ENCODE measurements around the gene TNPO1.

TNPO1 gene

GRCh38 chr5:72815580-72816283 lies 729 bp upstream of the TNPO1 start:
- H3K27me3 ChIP-seq, result no peaks in the 10 kb centered on the region
- peak overlapping the region; percentile 74 to 85 (median 78) for H3K4me3 ChIP-seq
- TF ChIP-seq Cebpa-rat (IDR thresholded peaks at IDR 0.05), result no peak
- H3K4me1 ChIP-seq, result peaks cover 14 to 39% (median 26%) of the 10 kb centered on the region in 10 experiments
- H3K4me2 ChIP-seq, result peak overlapping the region; percentile 75 to 97 (median 90)
- peak overlapping the region; percentile 92 to 98 (median 94) for H3K27ac ChIP-seq
- no peaks in the 10 kb centered on the region for H3K9me3 ChIP-seq (replicated peaks in 1 of 11)
- H4K20me1 ChIP-seq, result peaks cover 0 to 20% (median 8%) of the 10 kb centered on the region in 11 experiments; a peak in 7 of 22 replicates
- H3K36me3 ChIP-seq, result 0 out of 22 replicates have a peak, but pooled peaks cover 0 to 4% (median 0%) of the 10 kb centered on the region in 11 experiments
- peak overlapping the region; percentile 92 to 98 (median 95) for H3K9ac ChIP-seq

DNA sequence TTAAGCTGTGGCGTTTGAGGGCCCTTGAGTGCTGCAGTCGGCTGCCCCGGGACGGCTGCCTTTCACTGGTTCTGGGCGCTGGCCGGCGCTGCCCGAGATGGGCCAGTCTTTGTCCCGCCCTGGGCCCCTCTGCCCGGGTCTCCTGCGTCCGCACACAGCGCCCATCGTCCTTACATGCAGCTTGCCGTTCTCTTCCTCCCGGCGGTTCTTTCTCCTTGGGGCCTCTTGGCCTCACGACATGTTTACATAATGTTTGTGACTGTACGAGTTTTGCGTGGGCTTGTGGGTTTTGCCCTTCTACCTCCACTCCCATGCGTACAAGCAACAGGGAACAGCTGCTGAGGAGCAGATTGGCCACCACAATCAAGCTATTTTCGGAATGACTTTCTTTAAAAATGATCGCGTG lies 618 bp downstream of the TNPO1 start:
- Histone ChIP-seq H3K4me1 (peaks cover 18 to 46% (median 31%) of the 10 kb centered on the region in 10 experiments), H3K9me3 (replicated peaks in 1 of 11) (no peaks in the 10 kb centered on the region), H4K20me1 (peaks cover 0 to 20% (median 8%) of the 10 kb centered on the region in 11 experiments; a peak in 7 of 22 replicates), H3K9ac (peak overlapping the region; percentile 92 to 98 (median 95)), H3K27ac (peak overlapping the region; percentile 92 to 98 (median 94)), H3K36me3 (0 out of 22 replicates have a peak, but pooled peaks cover 0 to 4% (median 0%) of the 10 kb centered on the region in 11 experiments), H3K4me2 (peak overlapping the region; percentile 75 to 97 (median 90)), H3K4me3 (peak overlapping the region; percentile 74 to 85 (median 78)), H3K27me3 (no peaks in the 10 kb centered on the region)
- no peak for TF ChIP-seq Cebpa-rat (IDR thresholded peaks at IDR 0.05)

DNA sequence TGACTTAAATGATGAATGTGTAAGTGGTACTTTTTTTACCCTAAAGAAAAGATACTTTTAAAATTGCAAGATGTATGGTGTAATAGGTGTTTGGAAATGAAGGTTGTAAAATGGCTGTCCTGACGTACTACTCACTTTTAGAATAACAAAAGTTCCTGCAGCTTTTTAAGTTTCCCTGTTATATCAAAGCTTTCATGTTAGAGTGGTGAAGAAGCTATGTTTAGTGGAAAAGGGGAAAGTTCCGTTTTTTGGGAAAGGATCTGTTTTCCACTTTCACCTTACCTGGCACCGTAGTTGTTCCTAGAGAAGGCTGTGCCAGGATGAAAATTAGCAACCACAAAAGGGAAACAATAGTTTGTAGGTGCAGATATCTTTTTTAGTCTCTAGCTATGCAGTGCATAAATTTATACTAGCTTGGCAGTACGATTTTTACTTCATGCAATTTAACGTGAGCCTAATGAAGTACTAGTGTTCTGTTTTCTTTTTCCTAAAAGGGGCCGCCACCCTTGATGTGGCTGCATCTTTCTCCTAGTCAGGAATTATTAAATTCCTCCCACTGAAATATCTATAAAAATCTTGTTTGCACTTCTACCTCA lies 1.3 kb downstream of the TNPO1 start:
- no peaks in the 10 kb centered on the region for H3K9me3 ChIP-seq (replicated peaks in 1 of 11)
- peak overlapping the region; percentile 74 to 85 (median 78) for H3K4me3 ChIP-seq
- TF ChIP-seq Cebpa-rat (IDR thresholded peaks at IDR 0.05), result no peak
- H3K9ac ChIP-seq, result peak overlapping the region; percentile 92 to 98 (median 95)
- H3K4me2 ChIP-seq, result peak overlapping the region; percentile 75 to 97 (median 90)
- no peaks in the 10 kb centered on the region for H3K27me3 ChIP-seq
- H3K4me1 ChIP-seq, result peaks cover 25 to 46% (median 38%) of the 10 kb centered on the region in 10 experiments
- H3K36me3 ChIP-seq, result 0 out of 22 replicates have a peak, but pooled peaks cover 0 to 4% (median 0%) of the 10 kb centered on the region in 11 experiments
- peak overlapping the region in 10 of 11 experiments; percentile 92 to 98 (median 94); a peak in 20 of 22 replicates for H3K27ac ChIP-seq
- H4K20me1 ChIP-seq, result peaks cover 0 to 25% (median 8%) of the 10 kb centered on the region in 11 experiments; a peak in 8 of 22 replicates

DNA sequence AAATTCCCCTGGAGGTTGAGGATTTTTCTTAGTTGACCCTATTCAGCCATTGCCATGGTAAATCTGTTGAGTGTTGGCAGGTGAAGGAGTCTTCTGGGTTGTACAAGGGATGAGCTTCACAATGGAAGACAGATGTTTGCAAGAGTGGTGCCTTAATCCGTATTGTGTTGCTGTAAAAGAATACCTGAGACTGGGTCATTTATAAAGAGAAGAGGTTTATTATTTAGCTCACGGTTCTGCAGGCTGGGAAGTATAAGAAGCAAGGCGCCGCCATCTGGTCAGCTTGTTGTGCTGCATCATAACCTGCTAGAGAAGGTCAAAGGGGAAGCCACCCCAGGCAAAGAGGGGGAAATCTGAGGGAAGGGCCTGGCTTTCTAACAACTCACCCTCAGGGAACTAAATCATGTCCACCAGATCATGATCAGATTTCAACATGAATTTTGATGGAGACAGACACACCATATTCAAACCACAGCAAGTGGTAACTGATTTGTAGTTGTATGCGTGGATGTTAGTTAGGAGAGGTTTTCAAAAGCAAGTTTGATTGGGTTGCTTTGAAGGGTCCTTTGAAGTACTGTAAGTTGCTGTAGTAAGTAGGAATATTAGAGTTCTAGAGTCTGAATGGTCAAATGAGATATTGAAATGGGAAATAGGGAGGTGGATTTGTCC lies 2.5 kb downstream of the TNPO1 start:
- no peaks in the 10 kb centered on the region for H3K9me3 ChIP-seq (replicated peaks in 1 of 11)
- H3K36me3 ChIP-seq, result 0 out of 22 replicates have a peak, but pooled peaks cover 0 to 7% (median 0%) of the 10 kb centered on the region in 11 experiments
- no peak overlapping the region for H3K4me3 ChIP-seq
- H3K4me1 ChIP-seq, result peaks cover 32 to 56% (median 45%) of the 10 kb centered on the region in 10 experiments
- TF ChIP-seq Cebpa-rat (IDR thresholded peaks at IDR 0.05), result no peak
- H3K4me2 ChIP-seq, result peak overlapping the region; percentile 27 to 97 (median 87)
- no peak overlapping the region; a peak in 1 of 22 replicates for H3K9ac ChIP-seq
- no peak overlapping the region for H3K27ac ChIP-seq
- peaks cover 0 to 38% (median 11%) of the 10 kb centered on the region in 11 experiments; a peak in 8 of 22 replicates for H4K20me1 ChIP-seq
- H3K27me3 ChIP-seq, result no peaks in the 10 kb centered on the region

GRCh38 chr5:72821776-72822175 lies 5.3 kb downstream of the TNPO1 start:
- H3K9ac ChIP-seq, result no peak overlapping the region
- H3K27me3 ChIP-seq, result no peaks in the 10 kb centered on the region
- H3K4me2 ChIP-seq, result peak overlapping the region in 10 of 11 experiments; percentile 25 to 87 (median 38); a peak in 16 of 22 replicates
- H4K20me1 ChIP-seq, result peaks cover 0 to 63% (median 11%) of the 10 kb centered on the region in 11 experiments; a peak in 9 of 22 replicates
- peak overlapping the region in 2 of 11 experiments; percentile 29 to 30; a peak in 2 of 22 replicates for H3K27ac ChIP-seq
- H3K4me3 ChIP-seq, result no peak overlapping the region
- peaks cover 0 to 23% (median 8%) of the 10 kb centered on the region in 11 experiments; a peak in 8 of 22 replicates for H3K36me3 ChIP-seq
- TF ChIP-seq Cebpa-rat (IDR thresholded peaks at IDR 0.05), result no peak
- peaks cover 26 to 50% (median 41%) of the 10 kb centered on the region in 10 experiments for H3K4me1 ChIP-seq
- no peaks in the 10 kb centered on the region for H3K9me3 ChIP-seq (replicated peaks in 1 of 11)

DNA sequence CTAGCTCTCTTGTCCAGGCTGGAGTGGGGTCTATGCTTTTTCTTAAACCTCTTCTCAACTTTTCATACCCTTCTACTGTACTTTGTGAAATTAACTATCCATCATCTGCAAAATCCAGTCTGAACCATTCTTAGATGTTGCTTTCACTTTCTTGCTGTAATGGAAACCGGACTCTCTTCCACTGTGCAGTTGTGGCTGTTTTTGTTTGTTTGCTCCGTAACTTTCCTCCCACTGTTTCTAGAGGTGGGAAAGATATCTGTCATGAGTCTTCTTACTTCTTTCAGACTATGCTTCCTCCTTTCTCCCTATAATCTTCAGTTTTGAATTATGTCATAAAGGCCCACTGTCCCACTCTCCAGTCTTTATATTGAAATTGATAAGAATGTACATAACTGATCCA lies 6.5 kb downstream of the TNPO1 start:
- Histone ChIP-seq H3K4me1 (peaks cover 21 to 45% (median 36%) of the 10 kb centered on the region in 10 experiments), H3K27me3 (no peaks in the 10 kb centered on the region), H3K9ac (no peak overlapping the region), H3K27ac (no peak overlapping the region), H4K20me1 (peaks cover 0 to 71% (median 12%) of the 10 kb centered on the region in 11 experiments; a peak in 9 of 22 replicates), H3K36me3 (peaks cover 0 to 23% (median 9%) of the 10 kb centered on the region in 11 experiments; a peak in 10 of 22 replicates), H3K4me3 (0 out of 20 replicates have a peak overlapping the region, but pooled peaks of 1 of the 10 experiments have one; percentile 4), H3K9me3 (replicated peaks in 1 of 11) (no peaks in the 10 kb centered on the region), H3K4me2 (peak overlapping the region; percentile 25 to 87 (median 38); a peak in 18 of 22 replicates)
- TF ChIP-seq Cebpa-rat (IDR thresholded peaks at IDR 0.05), result no peak

DNA sequence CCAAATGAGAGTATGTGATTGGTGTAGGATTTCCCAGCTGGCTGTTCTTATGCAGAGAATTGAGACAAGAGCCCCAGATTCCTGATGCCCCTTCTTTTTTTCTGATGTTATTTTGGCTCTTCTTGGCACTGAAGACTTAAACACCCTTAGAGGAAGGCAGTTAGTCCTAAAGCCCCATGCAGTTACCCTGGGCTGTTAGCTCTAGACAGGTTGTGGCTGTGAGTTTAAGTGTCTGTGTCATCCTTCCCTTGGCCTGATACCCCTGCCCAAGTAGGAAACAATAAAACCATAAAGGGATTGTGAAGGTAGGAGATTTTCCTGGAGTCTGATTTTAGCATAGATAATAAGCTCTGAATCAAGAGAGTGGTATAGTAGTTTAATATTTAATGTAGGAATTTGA lies 13.2 kb downstream of the TNPO1 start:
- no peak overlapping the region for H3K4me3 ChIP-seq
- no peaks in the 10 kb centered on the region for H3K9me3 ChIP-seq (replicated peaks in 1 of 11)
- H3K36me3 ChIP-seq, result peaks cover 0 to 22% (median 9%) of the 10 kb centered on the region in 11 experiments; a peak in 11 of 22 replicates
- peaks cover 0 to 74% (median 22%) of the 10 kb centered on the region in 11 experiments; a peak in 11 of 22 replicates for H4K20me1 ChIP-seq
- no peak overlapping the region for H3K9ac ChIP-seq
- no peak overlapping the region for H3K4me2 ChIP-seq
- H3K4me1 ChIP-seq, result no peaks in the 10 kb centered on the region
- no peak overlapping the region for H3K27ac ChIP-seq
- no peak for TF ChIP-seq Cebpa-rat (IDR thresholded peaks at IDR 0.05)
- no peaks in the 10 kb centered on the region for H3K27me3 ChIP-seq

DNA sequence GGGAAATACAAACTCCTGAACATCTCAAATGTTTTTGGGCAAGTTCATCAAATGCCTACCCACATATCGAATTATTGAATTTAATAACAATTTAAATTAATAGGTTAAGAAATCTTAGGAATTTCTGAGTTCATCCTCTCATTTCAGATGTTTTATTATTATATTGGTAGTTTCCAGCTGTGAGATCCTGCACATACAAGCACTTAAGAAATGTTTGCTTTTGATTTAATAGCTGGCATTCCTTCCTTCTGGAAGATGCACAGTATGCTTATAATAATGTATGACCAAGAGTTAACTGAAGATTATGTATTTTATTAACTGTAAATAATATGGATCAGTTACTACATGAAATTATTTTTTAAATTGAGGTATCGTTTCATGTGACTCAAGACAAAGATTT lies 13.9 kb downstream of the TNPO1 start:
- Histone ChIP-seq H3K36me3 (peaks cover 0 to 23% (median 9%) of the 10 kb centered on the region in 11 experiments; a peak in 12 of 22 replicates), H3K27ac (no peak overlapping the region), H3K4me3 (no peak overlapping the region), H3K4me1 (no peaks in the 10 kb centered on the region; a peak in 1 of 20 replicates), H3K9ac (no peak overlapping the region), H3K27me3 (no peaks in the 10 kb centered on the region), H3K9me3 (replicated peaks in 1 of 11) (no peaks in the 10 kb centered on the region), H4K20me1 (peaks cover 0 to 74% (median 25%) of the 10 kb centered on the region in 11 experiments; a peak in 11 of 22 replicates), H3K4me2 (no peak overlapping the region)
- no peak for TF ChIP-seq Cebpa-rat (IDR thresholded peaks at IDR 0.05)
